GM23338 (cell line): Measurements from ENCODE around the gene FNDC11. TPM values are rescaled to one million over a fixed set of nuclear protein-coding genes. Genes with fewer than 3 reads are reported as not detected.

Source experiments
- ATAC-seq: fragments of 200-7000 bp; cut with Tn5 transposase; 3 replicates; pipeline ENCODE4 v1.9.1; 2020
- DNase-seq: peaks from one replicate; pipeline ENCODE4 v3.0.0-alpha.2; 2015; ENCODE audit warnings: low spot score
- H2AFZ ChIP-seq: fragments of 200-600 bp; sonication (generic); 2 replicates; pipeline ENCODE4 v1.8.0; 2016; ENCODE audit warnings: antibody characterized with exemption, mild to moderate bottlenecking, moderate library complexity
- H3F3A ChIP-seq: fragments of 200-600 bp; sonication (generic); replicated peaks from 2 replicates; pipeline ENCODE4 v1.8.0; 2017; ENCODE audit warnings: antibody characterized with exemption, mixed run types, low read depth
- H3K27ac ChIP-seq: fragments of 200-600 bp; sonication (generic); 2 replicates; pipeline ENCODE4 v1.6.1; 2016; ENCODE audit warnings: low read depth
- H3K27me3 ChIP-seq: fragments of 200-600 bp; sonication (generic); 2 replicates; pipeline ENCODE4 v1.8.0; 2016; ENCODE audit warnings: mild to moderate bottlenecking, mixed run types, moderate library complexity; ENCODE audit not compliant: insufficient read depth
- H3K36me3 ChIP-seq: fragments of 200-600 bp; sonication (generic); 2 replicates; pipeline ENCODE4 v1.8.0; 2016; ENCODE audit warnings: mild to moderate bottlenecking; ENCODE audit not compliant: insufficient read depth
- H3K4me1 ChIP-seq: fragments of 200-600 bp; sonication (generic); 2 replicates; pipeline ENCODE4 v1.8.0; 2016; ENCODE audit warnings: mild to moderate bottlenecking, moderate library complexity; ENCODE audit not compliant: insufficient read depth
- H3K4me2 ChIP-seq: fragments of 200-600 bp; sonication (generic); 2 replicates; pipeline ENCODE4 v1.7.1; 2017; ENCODE audit warnings: mixed run types
- H3K4me3 ChIP-seq: fragments of 200-600 bp; sonication (generic); 2 replicates; pipeline ENCODE4 v1.6.1; 2016; ENCODE audit warnings: mixed run types
- H3K79me2 ChIP-seq: fragments of 200-600 bp; sonication (generic); replicated peaks from 2 replicates; pipeline ENCODE4 v1.8.0; 2017; ENCODE audit warnings: mild to moderate bottlenecking; ENCODE audit not compliant: insufficient read depth
- H3K9me2 ChIP-seq: fragments of 200-600 bp; sonication (generic); 2 replicates; pipeline ENCODE4 v1.8.0; 2017; ENCODE audit not compliant: insufficient read depth
- H4K20me1 ChIP-seq: fragments of 200-600 bp; sonication (generic); replicated peaks from 2 replicates; pipeline ENCODE4 v1.8.0; 2017; ENCODE audit warnings: mild to moderate bottlenecking; ENCODE audit not compliant: insufficient read depth
- H3K27ac Mint-ChIP-seq: 2 replicates; pipeline ENCODE4 v1.8.0; 2020; ENCODE audit warnings: inconsistent platforms, mild to moderate bottlenecking, moderate library complexity, mixed read lengths
- H3K27me3 Mint-ChIP-seq: 3 replicates; pipeline ENCODE4 v1.8.0; 2022; ENCODE audit warnings: low read depth, mild to moderate bottlenecking, moderate library complexity, mixed read lengths, inconsistent platforms; ENCODE audit not compliant: insufficient read depth, poor library complexity
- H3K36me3 Mint-ChIP-seq: 3 replicates; pipeline ENCODE4 v1.8.0; 2021; ENCODE audit warnings: low read depth, mild to moderate bottlenecking, inconsistent platforms, moderate library complexity, mixed read lengths
- H3K4me1 Mint-ChIP-seq: 3 replicates; pipeline ENCODE4 v1.8.0; 2020; ENCODE audit warnings: mild to moderate bottlenecking, inconsistent platforms, mixed read lengths
- H3K4me3 Mint-ChIP-seq: 3 replicates; pipeline ENCODE4 v1.8.0; 2021; ENCODE audit warnings: moderate library complexity, mild to moderate bottlenecking, inconsistent platforms, mixed read lengths
- H3K9me3 Mint-ChIP-seq: 3 replicates; pipeline ENCODE4 v1.8.0; 2020; ENCODE audit warnings: moderate library complexity, mild to moderate bottlenecking, inconsistent platforms, mixed read lengths
- CREB1 ChIP-seq: fragments of 250-450 bp; sonication (Bioruptor Pico); IDR thresholded peaks from 2 replicates; pipeline ENCODE4 v1.5.0; 2020; ENCODE audit warnings: low read depth, mild to moderate bottlenecking, moderate library complexity
- ETS1 ChIP-seq: IDR thresholded peaks from 2 replicates; pipeline ENCODE4 v1.6.1; 2016; ENCODE audit warnings: antibody characterized with exemption
- EZH2 ChIP-seq: fragments of 200-600 bp; sonication (generic); IDR thresholded peaks from one replicate; pipeline ENCODE4 v1.8.0; 2017; ENCODE audit warnings: antibody characterized with exemption, mild to moderate bottlenecking, low read depth; ENCODE audit not compliant: unreplicated experiment
- JUNB ChIP-seq: IDR thresholded peaks from one replicate; pipeline ENCODE4 v1.6.1; 2016; ENCODE audit warnings: antibody characterized with exemption; ENCODE audit not compliant: unreplicated experiment
- POLR2AphosphoS5 ChIP-seq: IDR thresholded peaks from 2 replicates; pipeline ENCODE4 v1.6.1; 2016; ENCODE audit warnings: antibody characterized with exemption, low read depth
- REST ChIP-seq: IDR thresholded peaks from one replicate; pipeline ENCODE4 v1.6.1; 2018; ENCODE audit warnings: antibody characterized with exemption; ENCODE audit not compliant: unreplicated experiment
- ZNF331 ChIP-seq: fragments of 250-450 bp; sonication (Bioruptor Pico); IDR thresholded peaks from 2 replicates; pipeline ENCODE4 v1.5.0; 2020; ENCODE audit warnings: low read depth, mild to moderate bottlenecking, moderate library complexity
- ZNF462 ChIP-seq: fragments of 250-450 bp; sonication (Bioruptor Pico); IDR thresholded peaks from 2 replicates; pipeline ENCODE4 v1.5.0; 2020; ENCODE audit warnings: mild to moderate bottlenecking, moderate library complexity
- polyA plus RNA-seq: library from polyadenylated mRNA; unstranded; fragments of >200 nt; fragmentation: Nextera tagmentation; extraction: Ambion mirVana; gene quantifications from 2 replicates; pipeline ENCODE4 v1.2.1, GENCODE V29; 2016
- total RNA-seq: library from RNA; depleted of rRNA; stranded (reverse); fragments of >200 nt; shearing (Covaris generic); gene quantifications from 2 replicates; pipeline ENCODE4 v1.2.3, GENCODE V29; 2014
- TF ChIP-seq, protein P1 (sequence below), 2 experiments: fragments of 200-600 bp in 1 of 2; sonication (generic) in 1 of 2; conservative IDR thresholded peaks; 2 replicates each; pipeline versions ENCODE4 v1.5.1 to v1.6.1; 2016 to 2017; ENCODE audit warnings: antibody characterized with exemption in 2 of 2, low read depth in 2 of 2, mild to moderate bottlenecking in 2 of 2, moderate library complexity in 1 of 2

FNDC11 gene
- total and polyA plus RNA-seq, 2 experiments from 2014 or later = 3.4 to 5.3 TPM

DNA sequence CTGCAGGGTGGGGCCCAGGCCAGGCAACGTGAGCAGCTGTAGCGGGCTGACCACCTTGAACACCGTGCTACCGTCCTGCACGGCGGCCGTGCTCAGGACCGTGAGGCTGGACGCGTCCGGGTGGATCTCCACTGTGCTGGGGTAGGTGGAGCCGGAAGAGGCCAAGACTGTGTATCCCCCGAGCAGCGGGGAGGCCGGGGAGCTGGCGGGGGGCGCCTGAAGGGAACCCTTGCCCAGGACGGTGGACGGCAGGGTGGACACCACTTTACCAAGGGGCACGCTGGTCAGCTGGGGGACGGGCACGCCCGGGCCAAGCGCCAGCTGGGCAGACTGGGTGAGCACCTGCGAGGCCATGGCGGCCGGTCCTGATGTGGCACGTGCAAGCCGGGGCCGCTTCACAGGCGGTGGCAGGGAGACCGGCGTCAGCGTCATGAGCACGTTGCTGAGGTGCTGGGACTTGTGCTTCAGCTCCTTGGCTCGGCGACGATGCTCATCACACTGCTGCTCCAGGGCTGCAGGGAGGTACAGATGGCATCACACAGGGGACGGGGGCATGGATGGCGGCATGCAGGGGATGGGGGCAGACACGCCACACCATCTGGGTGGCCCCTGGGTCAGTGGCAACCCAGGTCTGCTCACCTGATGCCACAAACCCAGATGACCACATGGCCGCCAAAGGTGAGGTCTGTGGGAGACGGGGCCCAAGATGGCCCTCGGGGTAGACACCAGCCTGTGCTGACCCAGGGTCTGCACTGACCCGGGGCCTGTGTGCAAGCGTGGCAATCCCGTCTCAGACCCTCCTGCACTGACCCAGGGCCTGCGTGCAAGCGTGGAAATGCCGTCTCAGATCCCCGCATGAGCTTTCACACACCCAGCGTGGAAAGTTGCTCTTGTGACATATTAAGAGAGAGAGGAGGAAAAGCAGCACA is 36.5 kb downstream of the FNDC11 start (continued):
- TF ChIP-seq ETS1 (no peak), ZNF331 (CRISPR knock-in tag) (no peak), EZH2 (no peak), CREB1 (CRISPR knock-in tag) (no peak), REST (no peak), JUNB (no peak), POLR2AphosphoS5 (no peak)
- TF ChIP-seq, protein P1, sequence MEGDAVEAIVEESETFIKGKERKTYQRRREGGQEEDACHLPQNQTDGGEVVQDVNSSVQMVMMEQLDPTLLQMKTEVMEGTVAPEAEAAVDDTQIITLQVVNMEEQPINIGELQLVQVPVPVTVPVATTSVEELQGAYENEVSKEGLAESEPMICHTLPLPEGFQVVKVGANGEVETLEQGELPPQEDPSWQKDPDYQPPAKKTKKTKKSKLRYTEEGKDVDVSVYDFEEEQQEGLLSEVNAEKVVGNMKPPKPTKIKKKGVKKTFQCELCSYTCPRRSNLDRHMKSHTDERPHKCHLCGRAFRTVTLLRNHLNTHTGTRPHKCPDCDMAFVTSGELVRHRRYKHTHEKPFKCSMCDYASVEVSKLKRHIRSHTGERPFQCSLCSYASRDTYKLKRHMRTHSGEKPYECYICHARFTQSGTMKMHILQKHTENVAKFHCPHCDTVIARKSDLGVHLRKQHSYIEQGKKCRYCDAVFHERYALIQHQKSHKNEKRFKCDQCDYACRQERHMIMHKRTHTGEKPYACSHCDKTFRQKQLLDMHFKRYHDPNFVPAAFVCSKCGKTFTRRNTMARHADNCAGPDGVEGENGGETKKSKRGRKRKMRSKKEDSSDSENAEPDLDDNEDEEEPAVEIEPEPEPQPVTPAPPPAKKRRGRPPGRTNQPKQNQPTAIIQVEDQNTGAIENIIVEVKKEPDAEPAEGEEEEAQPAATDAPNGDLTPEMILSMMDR (conservative IDR thresholded peaks at IDR 0.05; ENCODE audit: low read depth in 2 of 2) = no peak

GRCh38 chr20:63591147-63591533 is 37.2 kb downstream of the FNDC11 start:
- Mint-ChIP-seq H3K36me3 (peaks cover 18% of the 10 kb centered on the region), H3K4me1 (no peaks in the 10 kb centered on the region), H3K9me3 (no peaks in the 10 kb centered on the region), H3K27ac (no peak overlapping the region; the same call in 1 of the 2 replicates), H3K4me3 (no peak overlapping the region), H3K27me3 (peaks cover 3% of the 10 kb centered on the region)
- Histone ChIP-seq H2AFZ (no peak overlapping the region), H4K20me1 (no peaks in the 10 kb centered on the region), H3K4me1 (no peaks in the 10 kb centered on the region), H3K27me3 (no peaks in the 10 kb centered on the region), H3K27ac (no peak overlapping the region), H3K4me3 (no peak overlapping the region), H3F3A (0 out of 2 replicates have a peak, but pooled peaks cover 2% of the 10 kb centered on the region), H3K79me2 (no peaks in the 10 kb centered on the region), H3K36me3 (no peaks in the 10 kb centered on the region), H3K9me2 (no peaks in the 10 kb centered on the region), H3K4me2 (no peak overlapping the region)
- no peak for ATAC-seq
- DNase-seq = no peak
- TF ChIP-seq EZH2 = no peak
- no peak for TF ChIP-seq ZNF462 (CRISPR knock-in tag)
- no peak for TF ChIP-seq ETS1
- no peak for TF ChIP-seq ZNF331 (CRISPR knock-in tag)
- no peak for TF ChIP-seq CREB1 (CRISPR knock-in tag)
